Activated T-cell treated with anti-CD3 and anti-CD28 coated beads for 4 hours (primary cell): Measurements from ENCODE around the gene MTERF2.
"Not testable (repeated sequence)": the region's sequence is repeated elsewhere in the genome, so short reads cannot be mapped to it uniquely, and the experiment has no call there.

Source experiments
- DNase-seq: peaks from one replicate; pipeline ENCODE4 v3.0.0-alpha.2; 2020

MTERF2 gene

GRCh38 chr12:106986625-106987389, at the start of gene MTERF2:
MTERF2 (minus strand) TSS chr12:106987146; CDS start chr12:106978714, 8,432 bp downstream.
- DNase-seq, result peak; percentile 58

DNA sequence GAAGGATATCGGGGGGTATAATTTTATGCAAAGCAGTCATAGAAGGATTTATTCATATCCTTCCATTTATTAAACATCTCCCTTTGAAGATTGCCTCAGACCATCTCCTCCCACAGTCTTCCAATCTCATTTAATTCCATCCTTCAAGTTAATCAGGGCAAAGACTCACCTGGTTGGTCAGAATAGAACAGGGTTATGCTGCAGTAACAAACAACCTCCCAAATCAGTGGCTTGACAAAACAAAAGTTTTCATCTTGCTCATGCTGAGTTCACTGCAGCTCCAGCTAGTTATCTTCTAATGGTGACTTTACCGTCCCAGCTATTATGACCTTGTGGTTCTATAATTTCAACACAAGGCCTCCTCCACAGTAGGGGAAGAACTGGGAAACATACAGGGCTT, 48.8 kb upstream of the MTERF2 start:
- DNase-seq, result no peak

- no peak for DNase-seq
Measured at GRCh38 chr12:107033758-107034739, 47.1 kb upstream of the MTERF2 start.

DNA sequence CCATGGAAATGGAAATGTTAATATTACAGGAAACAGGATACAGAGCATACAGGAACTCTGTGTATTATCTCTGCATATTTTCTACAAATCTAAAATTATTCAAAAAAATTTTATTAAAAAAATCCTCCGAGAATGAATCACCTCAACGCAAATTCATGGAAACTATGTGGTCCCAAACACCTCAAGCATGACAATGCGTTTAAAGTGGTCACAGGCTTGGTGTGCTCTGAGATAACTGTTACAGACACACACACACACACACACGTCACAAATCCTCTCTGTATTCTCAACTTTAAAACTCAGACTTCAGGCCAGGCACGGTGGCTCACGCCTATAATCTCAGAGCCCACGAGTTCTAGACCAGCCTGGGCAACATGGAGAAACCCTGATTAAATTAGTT, 45.3 kb upstream of the MTERF2 start:
- no peak for DNase-seq

GRCh38 chr12:107031061-107031460, 44.1 kb upstream of the MTERF2 start:
- DNase-seq, result no peak

DNA sequence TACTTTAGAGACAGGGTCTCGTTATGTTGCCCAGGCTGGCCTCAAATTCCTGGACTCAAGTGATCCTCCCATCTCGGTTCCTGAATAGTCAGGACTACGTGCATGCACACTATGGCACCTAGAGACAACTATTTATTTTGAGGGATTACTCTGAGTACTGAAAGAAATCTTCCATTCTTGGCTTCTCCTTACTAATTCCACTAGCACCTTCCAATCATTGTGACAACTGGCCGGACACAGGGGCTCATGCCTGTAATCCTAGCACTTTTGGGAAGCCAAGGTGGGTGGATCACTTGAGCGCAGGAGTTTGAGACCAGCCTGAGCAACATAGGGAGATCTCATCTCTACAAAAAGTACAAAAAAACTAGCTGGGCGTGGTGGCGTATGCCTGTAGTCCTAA, 42.1 kb upstream of the MTERF2 start:
- DNase-seq, result no peak

- no peak for DNase-seq
Measured at GRCh38 chr12:107027636-107028053, 40.7 kb upstream of the MTERF2 start.

- no peak for DNase-seq
Measured at GRCh38 chr12:107026806-107027635, 40.1 kb upstream of the MTERF2 start.

GRCh38 chr12:107026356-107026755, 39.4 kb upstream of the MTERF2 start:
- DNase-seq, result not testable (repeated sequence)

GRCh38 chr12:107025671-107026070, 38.7 kb upstream of the MTERF2 start:
- DNase-seq, result no peak

DNA sequence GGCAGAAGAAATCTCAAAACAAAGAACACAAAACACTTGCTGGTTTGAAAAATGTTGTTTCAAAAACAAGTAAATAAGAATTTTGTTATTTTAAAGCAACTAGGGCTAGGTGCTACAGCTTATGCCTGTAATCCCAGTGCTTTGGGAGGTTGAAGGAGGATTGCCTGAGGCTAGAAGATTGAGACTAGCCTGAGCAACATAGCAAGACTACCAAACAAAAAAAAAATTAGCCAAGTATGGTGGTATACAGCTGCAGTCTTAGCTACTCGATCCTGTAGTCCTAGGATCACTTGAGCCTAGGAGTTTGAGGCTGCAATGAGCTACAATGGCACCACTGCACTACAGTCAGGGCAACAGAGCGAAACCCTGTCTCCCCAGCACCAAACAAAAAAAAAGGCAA, 32.6 kb upstream of the MTERF2 start:
- DNase-seq, result no peak

DNA sequence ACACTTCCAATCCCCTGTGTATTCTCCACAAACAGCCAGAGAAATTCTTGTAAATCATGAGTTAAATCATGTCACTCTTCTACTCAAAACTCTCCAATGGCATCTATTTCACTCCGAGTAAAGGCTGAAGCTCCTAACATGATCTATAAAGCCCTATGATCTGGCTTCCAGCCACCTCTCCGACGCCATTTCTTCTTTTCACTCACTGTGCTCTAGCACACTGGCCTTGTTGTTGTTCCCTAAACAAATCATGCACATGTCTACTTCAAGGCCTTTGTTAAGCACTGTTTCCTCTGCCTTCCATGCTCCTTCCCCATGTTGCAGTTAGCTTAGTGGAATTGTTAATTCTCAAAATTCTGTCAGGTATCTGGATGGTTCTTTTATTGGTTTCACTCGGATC, 30.1 kb upstream of the MTERF2 start:
- no peak for DNase-seq

- no peak for DNase-seq
Measured at GRCh38 chr12:107014055-107014454, 27.1 kb upstream of the MTERF2 start.

DNA sequence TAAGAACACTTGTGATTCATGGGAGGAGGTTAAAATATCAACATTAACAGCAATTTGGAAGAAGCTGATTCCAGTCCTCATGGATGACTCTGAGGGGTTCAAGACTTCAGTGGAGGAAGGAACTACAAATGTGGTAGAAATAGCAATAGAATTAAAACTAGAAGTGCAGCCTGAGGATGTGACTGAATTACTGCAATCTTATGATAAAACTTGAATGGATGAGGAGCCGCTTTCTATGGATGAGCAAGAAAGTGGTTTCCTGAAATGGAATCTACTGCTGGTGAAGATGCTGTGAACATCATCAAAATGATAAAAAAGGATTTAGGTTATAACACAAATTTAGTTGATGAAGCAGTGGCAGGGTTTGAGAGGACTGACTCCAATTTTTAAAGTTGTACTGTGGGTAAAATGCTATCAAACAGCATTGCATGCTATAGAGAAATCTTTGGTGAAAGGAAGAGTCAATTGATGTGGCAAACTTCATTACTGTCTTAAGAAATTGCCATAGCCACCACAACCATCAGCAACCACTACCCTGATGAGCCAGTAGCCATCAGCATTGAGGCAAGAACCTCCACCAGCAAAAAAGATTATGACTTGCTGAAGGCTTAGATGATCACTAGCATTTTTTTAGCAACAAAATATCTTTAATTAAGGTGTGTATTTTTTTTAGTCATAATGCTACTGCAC, 25.9 kb upstream of the MTERF2 start:
- DNase-seq, result no peak

GRCh38 chr12:107011519-107011918, 24.6 kb upstream of the MTERF2 start:
- no peak for DNase-seq

DNA sequence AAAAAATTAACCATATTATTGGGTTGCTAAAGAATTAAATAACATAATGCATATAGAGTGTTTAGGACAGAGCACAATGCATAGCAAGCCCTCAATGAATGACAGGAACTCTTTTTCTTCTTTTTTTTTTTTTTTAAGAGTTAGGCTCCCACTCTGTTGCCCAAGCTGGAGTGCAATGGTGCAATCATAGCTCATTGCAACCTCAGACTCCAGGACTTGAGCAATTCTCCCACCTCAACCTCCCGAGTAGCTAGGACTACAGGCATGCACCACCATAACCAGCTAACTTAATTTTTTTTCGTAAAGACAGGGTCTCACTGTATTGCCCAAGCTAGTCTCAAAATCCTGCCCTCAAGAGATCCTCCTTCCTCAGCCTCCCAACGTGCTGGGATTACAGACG, 20.5 kb upstream of the MTERF2 start:
- no peak for DNase-seq

DNA sequence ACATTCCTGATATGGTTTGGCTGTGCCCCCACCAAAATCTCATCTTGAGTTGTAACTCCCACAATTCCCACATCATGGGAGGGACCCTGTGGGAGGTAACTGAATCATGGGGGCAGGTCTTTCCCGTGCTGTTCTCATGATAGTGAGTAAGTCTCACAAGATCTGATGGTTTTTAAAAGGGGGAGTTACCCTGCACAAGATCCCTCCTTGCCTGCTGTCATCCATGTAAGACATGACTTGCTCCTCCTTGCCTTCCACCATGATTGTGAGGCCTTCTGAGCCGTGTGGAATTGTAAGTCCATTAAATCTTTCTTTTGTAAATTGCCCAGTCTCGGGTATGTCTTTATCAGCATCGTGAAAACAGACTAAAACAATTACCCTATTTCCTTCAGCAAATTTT, 15.7 kb upstream of the MTERF2 start:
- not testable (repeated sequence) for DNase-seq

DNA sequence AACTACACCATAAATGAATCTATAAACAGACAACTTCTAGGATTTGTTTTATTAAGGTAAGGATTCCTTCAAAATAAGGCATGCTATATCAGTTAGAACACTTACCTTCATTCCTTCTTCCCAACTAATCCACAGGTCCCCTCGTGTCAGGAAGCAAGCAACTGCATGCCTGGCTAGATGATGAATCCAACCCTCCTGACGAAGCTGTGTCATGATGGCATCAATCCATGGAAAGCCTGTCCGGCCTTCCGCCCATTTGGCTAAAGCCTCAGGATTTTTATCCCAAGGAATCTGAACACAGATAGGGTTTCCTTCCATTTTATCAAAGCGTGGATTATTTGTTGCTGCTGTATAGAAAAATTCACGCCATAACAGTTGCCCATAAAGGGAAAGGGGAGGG, 12.5 kb upstream of the MTERF2 start:
- no peak for DNase-seq

GRCh38 chr12:106997916-106998315, 11.0 kb upstream of the MTERF2 start:
- no peak for DNase-seq

GRCh38 chr12:106996102-106996501, 9.2 kb upstream of the MTERF2 start:
- DNase-seq, result not testable (repeated sequence)

DNA sequence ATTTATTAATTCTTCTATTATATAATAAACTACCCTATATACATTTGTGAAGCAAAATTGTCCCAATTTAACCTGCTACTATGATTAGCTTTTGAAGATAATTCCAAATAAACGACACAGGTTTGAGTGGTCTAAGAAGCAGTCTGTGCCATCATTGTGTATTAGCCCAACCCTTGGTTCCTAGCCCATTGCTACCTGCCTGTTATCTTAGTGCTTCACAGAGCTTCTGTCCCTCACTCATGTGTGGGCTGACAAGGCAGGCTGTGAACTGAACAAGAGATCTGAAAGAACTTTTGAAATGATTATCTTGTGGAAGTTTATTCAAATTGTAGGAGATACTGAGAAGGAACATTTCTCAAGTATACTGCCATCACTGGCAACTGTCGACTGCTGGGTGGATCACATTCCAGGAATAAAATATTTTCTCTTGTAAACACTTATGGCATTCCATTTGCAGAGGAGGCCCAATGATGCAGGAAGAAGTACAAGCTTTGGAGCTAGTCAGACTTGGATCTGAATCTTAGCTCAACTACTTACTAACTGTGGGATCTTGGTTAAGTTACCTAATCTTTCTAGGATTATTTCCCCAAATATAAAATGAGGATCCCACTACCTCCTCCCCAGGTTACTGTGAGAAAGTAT, 7.8 kb upstream of the MTERF2 start:
- DNase-seq, result no peak

GRCh38 chr12:106987846-106988245, 900 bp upstream of the MTERF2 start:
- DNase-seq, result no peak
